Ishikawa (cell line): ENCODE measurements around the gene SOX6.
A peak's percentile ranks its signal among the peaks of the same experiment; 100 is the strongest.

ENCODE experiments used
- CEBPB ChIP-seq: IDR thresholded peaks from 2 replicates; pipeline ENCODE4 v1.6.1; 2012
- CREB1 ChIP-seq: IDR thresholded peaks from 2 replicates; pipeline ENCODE4 v1.6.1; 2012; ENCODE audit warnings: low read depth
- EGR1 ChIP-seq: IDR thresholded peaks from 2 replicates; pipeline ENCODE4 v1.6.1; 2012
- EP300 ChIP-seq: IDR thresholded peaks from 2 replicates; pipeline ENCODE4 v1.6.1; 2012; ENCODE audit warnings: borderline replicate concordance
- FOXM1 ChIP-seq: IDR thresholded peaks from 2 replicates; pipeline ENCODE4 v1.6.1; 2012; ENCODE audit warnings: low read depth, borderline replicate concordance
- NFIC ChIP-seq: IDR thresholded peaks from 2 replicates; pipeline ENCODE4 v1.6.1; 2012
- RAD21 ChIP-seq: IDR thresholded peaks from 2 replicates; pipeline ENCODE4 v1.6.1; 2012; ENCODE audit warnings: low read depth
- TAF1 ChIP-seq: IDR thresholded peaks from 2 replicates; pipeline ENCODE4 v1.6.1; 2012; ENCODE audit warnings: low read depth, mild to moderate bottlenecking
- TCF12 ChIP-seq: IDR thresholded peaks from 2 replicates; pipeline ENCODE4 v1.6.1; 2012; ENCODE audit warnings: low read depth
- TEAD4 ChIP-seq: IDR thresholded peaks from 2 replicates; pipeline ENCODE4 v1.6.1; 2012
- YY1 ChIP-seq: IDR thresholded peaks from 2 replicates; pipeline ENCODE4 v1.6.1; 2012; ENCODE audit warnings: low read depth
- ZBTB7A ChIP-seq: IDR thresholded peaks from 2 replicates; pipeline ENCODE4 v1.6.1; 2012; ENCODE audit warnings: low read depth
- TF ChIP-seq, protein P1 (sequence below): IDR thresholded peaks from 2 replicates; pipeline ENCODE4 v1.6.1; 2012
- TF ChIP-seq, protein P2 (sequence below): IDR thresholded peaks from 2 replicates; pipeline ENCODE4 v1.6.1; 2012; ENCODE audit warnings: low read depth, mild to moderate bottlenecking
- TF ChIP-seq, protein P3 (sequence below): IDR thresholded peaks from 2 replicates; pipeline ENCODE4 v1.6.1; 2012

The SOX6 gene

DNA sequence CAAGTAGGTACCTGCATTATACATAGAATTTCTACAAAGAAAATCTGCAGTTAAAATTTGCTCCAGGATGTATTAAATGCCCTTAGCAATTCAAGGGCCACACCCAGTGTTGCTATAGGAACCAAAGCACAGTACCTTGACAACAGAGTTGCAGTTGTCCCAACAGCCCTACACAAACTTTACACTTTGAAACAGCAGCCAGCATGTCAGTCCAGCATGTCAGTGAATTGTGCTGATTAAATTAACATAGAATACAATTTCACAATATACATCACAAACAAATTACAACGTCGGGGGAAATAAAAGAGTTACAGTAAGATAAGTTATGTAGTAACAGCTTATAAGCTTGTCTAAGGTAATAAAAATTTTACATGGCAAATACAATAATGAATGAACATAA lies 389.2 kb downstream of the SOX6 start:
- TF ChIP-seq FOXM1, result no peak

DNA sequence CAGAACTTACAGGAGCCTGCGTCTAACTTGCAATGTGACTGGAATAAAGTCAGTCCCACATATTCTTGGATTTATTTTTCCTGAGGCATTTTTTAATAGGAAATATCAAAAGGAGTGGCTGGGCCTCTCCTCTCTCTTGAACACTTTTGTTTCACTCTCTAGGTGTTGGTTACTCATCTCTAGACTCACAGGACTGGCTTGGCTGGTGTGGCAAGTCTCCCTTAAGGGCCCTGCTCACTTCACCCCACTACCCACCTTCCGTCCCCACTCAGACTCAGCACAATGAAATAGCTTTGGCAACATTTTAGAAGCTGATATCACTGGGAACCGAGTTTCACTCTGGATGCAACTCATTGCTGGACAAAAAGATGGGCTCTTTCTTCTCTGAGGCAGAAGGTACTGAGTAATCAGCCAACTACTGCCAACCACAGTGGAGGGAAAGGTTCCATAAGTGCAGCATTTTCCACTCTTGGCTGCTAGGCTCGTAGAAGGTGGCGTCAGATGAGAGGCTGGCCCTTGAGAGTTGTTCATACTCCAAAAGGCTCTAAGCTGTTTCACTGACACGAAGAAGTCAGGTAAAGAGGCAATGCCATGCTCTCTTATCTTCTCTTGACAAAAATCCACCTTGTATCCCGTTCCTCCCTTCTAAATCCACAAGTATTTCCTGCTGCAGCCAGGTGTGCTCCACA lies 390.6 kb downstream of the SOX6 start:
- TF ChIP-seq TCF12, result no peak
- no peak for TF ChIP-seq EGR1
- no peak for TF ChIP-seq TAF1
- no peak for TF ChIP-seq FOXM1

DNA sequence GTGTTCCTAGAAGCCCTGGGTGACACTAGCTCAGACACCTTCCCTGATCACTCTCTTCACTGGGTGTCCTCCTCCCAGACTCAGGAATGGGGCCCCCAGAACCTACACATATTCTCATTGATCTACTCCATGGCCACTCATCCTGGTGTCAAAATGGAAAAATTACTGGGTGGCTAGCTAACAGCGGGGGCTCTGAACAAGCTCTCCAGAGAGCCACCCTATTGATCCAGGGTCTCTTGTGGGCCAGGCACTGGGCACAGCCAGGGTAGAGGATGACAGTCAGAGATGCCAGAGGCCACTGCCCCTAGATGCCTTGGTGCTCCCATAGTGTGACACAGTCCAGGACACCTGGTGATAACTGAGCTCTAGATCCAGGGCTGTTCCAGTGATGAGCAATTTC lies 393.1 kb downstream of the SOX6 start:
- TF ChIP-seq RAD21 (no peak), TCF12 (no peak), ZBTB7A (no peak), YY1 (no peak), CREB1 (no peak), CEBPB (no peak), TEAD4 (no peak), TAF1 (no peak), EGR1 (no peak), FOXM1 (no peak)
- TF ChIP-seq, protein P1, sequence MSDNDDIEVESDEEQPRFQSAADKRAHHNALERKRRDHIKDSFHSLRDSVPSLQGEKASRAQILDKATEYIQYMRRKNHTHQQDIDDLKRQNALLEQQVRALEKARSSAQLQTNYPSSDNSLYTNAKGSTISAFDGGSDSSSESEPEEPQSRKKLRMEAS, result no peak
- TF ChIP-seq, protein P2, sequence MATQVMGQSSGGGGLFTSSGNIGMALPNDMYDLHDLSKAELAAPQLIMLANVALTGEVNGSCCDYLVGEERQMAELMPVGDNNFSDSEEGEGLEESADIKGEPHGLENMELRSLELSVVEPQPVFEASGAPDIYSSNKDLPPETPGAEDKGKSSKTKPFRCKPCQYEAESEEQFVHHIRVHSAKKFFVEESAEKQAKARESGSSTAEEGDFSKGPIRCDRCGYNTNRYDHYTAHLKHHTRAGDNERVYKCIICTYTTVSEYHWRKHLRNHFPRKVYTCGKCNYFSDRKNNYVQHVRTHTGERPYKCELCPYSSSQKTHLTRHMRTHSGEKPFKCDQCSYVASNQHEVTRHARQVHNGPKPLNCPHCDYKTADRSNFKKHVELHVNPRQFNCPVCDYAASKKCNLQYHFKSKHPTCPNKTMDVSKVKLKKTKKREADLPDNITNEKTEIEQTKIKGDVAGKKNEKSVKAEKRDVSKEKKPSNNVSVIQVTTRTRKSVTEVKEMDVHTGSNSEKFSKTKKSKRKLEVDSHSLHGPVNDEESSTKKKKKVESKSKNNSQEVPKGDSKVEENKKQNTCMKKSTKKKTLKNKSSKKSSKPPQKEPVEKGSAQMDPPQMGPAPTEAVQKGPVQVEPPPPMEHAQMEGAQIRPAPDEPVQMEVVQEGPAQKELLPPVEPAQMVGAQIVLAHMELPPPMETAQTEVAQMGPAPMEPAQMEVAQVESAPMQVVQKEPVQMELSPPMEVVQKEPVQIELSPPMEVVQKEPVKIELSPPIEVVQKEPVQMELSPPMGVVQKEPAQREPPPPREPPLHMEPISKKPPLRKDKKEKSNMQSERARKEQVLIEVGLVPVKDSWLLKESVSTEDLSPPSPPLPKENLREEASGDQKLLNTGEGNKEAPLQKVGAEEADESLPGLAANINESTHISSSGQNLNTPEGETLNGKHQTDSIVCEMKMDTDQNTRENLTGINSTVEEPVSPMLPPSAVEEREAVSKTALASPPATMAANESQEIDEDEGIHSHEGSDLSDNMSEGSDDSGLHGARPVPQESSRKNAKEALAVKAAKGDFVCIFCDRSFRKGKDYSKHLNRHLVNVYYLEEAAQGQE, result no peak
- TF ChIP-seq, protein P3, sequence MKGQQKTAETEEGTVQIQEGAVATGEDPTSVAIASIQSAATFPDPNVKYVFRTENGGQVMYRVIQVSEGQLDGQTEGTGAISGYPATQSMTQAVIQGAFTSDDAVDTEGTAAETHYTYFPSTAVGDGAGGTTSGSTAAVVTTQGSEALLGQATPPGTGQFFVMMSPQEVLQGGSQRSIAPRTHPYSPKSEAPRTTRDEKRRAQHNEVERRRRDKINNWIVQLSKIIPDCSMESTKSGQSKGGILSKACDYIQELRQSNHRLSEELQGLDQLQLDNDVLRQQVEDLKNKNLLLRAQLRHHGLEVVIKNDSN, result no peak

DNA sequence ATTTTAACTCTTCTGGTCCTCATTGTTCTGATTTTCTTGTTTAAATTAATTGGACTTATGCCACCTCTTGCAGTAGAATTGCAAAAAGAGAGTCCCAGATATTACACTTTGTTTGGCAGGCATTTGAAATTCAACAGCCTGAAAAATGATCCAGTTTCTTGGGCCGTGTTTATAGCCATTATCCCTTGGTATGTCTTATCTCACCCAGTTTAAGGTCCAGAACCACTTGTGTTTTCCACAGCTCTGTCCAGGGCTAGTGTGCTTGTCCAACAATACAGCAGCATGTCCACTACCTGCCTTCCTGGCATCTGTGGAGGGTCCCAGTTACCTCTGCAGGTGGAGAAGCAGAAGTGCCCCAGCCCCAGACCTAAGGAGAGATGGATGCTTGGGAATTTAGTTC lies 397.4 kb downstream of the SOX6 start:
- TF ChIP-seq YY1 (no peak), EP300 (no peak), TAF1 (no peak), ZBTB7A (no peak), NFIC (no peak), EGR1 (no peak)

DNA sequence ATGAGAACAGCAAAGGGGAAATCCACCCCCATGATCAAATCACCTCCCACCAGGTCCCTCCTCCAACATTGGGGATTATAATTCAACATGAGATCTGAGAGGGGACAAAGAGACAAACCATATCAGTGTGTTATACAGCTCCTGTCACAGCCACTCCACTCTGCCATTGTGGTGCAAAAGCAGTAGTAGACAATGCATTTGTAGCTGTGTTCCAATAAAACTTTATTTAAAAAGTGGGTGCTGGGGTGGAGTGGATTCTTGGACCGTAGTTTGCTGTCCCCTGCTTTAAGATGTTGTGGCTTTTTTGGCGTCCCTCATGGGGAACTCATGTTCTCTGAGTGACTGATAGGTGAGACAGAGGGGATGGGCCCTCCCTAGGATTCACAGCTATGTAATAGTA lies 399.1 kb downstream of the SOX6 start:
- TF ChIP-seq, protein P2, result no peak
- TF ChIP-seq TAF1 (no peak), FOXM1 (no peak), ZBTB7A (no peak), CEBPB (no peak), EGR1 (no peak), YY1 (no peak)
- TF ChIP-seq, protein P1, result no peak

DNA sequence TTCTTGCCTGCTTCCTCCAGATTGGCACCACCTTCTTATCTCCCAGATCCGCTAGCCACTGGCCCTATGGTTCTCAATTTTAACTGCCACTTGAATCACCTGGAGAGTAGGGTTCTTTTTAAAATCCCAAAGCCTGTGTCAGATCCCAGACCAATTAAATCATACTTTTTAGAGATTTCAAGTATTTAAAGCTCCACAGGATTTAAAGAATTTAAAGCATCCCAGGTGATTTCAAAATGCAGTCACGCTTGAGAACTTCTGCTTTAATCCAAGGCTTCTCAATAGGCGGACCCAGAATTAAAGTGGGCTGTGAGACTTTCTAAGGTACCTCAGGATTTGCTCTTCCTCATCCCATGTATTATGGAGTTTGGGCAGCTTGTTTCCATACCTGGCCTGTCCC lies 400.0 kb downstream of the SOX6 start:
- TF ChIP-seq CEBPB (peak; percentile 52), YY1 (no peak), TEAD4 (peak; percentile 46)

DNA sequence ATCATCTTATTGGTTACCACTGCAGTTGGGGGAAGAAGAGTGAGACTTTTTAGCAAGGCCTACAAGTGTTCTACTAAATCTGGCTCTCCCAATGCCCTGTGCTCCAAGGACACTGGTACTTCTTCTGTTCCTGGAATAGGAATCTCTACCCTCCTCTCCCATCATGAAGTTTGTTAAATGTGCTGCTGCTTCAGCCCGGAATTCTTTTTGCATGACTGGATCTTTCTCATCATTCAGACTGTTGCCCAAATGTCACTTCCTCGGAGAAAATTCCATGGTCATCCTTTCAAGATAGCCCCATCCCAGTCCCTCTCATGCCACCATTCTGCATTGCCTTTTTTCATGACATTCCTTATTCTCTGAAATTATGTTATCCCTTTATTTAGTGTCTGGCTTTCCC lies 400.8 kb downstream of the SOX6 start:
- TF ChIP-seq ZBTB7A, result no peak
- no peak for TF ChIP-seq EP300
- no peak for TF ChIP-seq YY1
